Spleen (tissue), 7 donors: ENCODE results near the gene HELT.

ENCODE experiments used
- CTCF ChIP-seq, 11 experiments: fragments of 200-600 bp in 7 of 11; fragments of 450-650 bp in 4 of 11; sonication (generic) in 4 of 11; IDR thresholded peaks in 8 of 11; conservative IDR thresholded peaks in 3 of 11; 1 replicate in 7 of 11; 2 replicates in 4 of 11; pipeline versions ENCODE4 v1.4.0 to v1.8.0; 2016 to 2021; ENCODE audit warnings: antibody characterized with exemption in 11 of 11, inconsistent platforms in 4 of 11, mild to moderate bottlenecking in 1 of 11
- POLR2A ChIP-seq, 3 donors: fragments of 450-650 bp; IDR thresholded peaks; one replicate each; pipeline ENCODE4 v1.5.1; 2017; ENCODE audit warnings: antibody characterized with exemption in 3 of 3, mild to moderate bottlenecking in 1 of 3
- donor health status: DM: no; HTN: no; CAD: no; lungs with moderate emphysema.
- donor health status: DM: no; HTN: no; CAD: no.
- donor health status: DM: no; HTN: no; CAD: no.

GRCh38 chr4:185062606-185063005 is 44.3 kb downstream of the HELT start:
- TF ChIP-seq POLR2A (IDR thresholded peaks at IDR 0.05) (no peak), CTCF (IDR thresholded peaks at IDR 0.05 in 8 of 11, conservative IDR thresholded peaks at IDR 0.05 in 3 of 11) (no peak)
